Measurements from ENCODE around the gene BBOX1.

DNA sequence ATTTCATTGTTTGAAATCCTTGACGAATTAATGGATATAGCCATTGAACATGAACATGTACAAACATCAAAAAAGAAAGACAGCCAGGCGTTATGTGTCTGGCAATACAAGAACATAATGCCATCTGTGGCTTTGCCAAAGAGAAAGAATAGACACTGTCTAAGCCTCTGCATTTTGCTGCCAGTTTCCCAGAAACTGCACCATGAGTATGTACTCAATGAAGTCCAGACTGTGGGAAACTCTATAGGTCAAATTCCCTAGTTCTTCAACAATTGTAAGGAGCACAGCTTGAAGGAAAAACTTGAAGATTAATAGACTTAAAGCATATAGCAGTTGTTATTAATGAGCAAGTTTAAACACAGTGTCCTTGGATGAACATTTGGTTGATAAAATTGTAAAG, 71.3 kb downstream of the BBOX1 start:
- TF ChIP-seq, protein P1, sequence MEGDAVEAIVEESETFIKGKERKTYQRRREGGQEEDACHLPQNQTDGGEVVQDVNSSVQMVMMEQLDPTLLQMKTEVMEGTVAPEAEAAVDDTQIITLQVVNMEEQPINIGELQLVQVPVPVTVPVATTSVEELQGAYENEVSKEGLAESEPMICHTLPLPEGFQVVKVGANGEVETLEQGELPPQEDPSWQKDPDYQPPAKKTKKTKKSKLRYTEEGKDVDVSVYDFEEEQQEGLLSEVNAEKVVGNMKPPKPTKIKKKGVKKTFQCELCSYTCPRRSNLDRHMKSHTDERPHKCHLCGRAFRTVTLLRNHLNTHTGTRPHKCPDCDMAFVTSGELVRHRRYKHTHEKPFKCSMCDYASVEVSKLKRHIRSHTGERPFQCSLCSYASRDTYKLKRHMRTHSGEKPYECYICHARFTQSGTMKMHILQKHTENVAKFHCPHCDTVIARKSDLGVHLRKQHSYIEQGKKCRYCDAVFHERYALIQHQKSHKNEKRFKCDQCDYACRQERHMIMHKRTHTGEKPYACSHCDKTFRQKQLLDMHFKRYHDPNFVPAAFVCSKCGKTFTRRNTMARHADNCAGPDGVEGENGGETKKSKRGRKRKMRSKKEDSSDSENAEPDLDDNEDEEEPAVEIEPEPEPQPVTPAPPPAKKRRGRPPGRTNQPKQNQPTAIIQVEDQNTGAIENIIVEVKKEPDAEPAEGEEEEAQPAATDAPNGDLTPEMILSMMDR (conservative IDR thresholded peaks at IDR 0.05 in 1 of 2, IDR thresholded peaks at IDR 0.05 in 1 of 2; ENCODE audit: low read depth in 1 of 2, low read length in 2 of 2): no peak
- no peak for TF ChIP-seq EZH2 (IDR thresholded peaks at IDR 0.05; ENCODE audit: low read length, missing control alignments)
